Measurements from ENCODE around the gene NECAB3. TPM values are rescaled to one million over a fixed set of nuclear protein-coding genes. Genes with fewer than 3 reads are reported as not detected.
A peak's percentile ranks its signal among the peaks of the same experiment; 100 is the strongest.

Gene NECAB3, protein sequence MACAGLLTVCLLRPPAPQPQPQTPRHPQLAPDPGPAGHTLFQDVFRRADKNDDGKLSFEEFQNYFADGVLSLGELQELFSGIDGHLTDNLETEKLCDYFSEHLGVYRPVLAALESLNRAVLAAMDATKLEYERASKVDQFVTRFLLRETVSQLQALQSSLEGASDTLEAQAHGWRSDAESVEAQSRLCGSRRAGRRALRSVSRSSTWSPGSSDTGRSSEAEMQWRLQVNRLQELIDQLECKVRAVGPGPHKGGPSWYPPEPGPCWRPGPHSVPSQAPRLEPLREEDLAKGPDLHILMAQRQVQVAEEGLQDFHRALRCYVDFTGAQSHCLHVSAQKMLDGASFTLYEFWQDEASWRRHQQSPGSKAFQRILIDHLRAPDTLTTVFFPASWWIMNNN
- 14.7 and 27.1 TPM in 2 replicates for total RNA-seq

- Histone ChIP-seq H4K20me1 (ENCODE audit: insufficient read depth, low read length) (peaks cover 9% of the 10 kb centered on the region), H3K4me1 (ENCODE audit: insufficient read depth, low read length) (peaks cover 26% of the 10 kb centered on the region), H3K9me3 (ENCODE audit: low read depth, low read length) (no peaks in the 10 kb centered on the region), H3K36me3 (ENCODE audit: insufficient read depth, low read length) (peaks cover 19% of the 10 kb centered on the region), H3K79me2 (ENCODE audit: insufficient read depth, low read length) (peaks cover 5% of the 10 kb centered on the region), H3K4me3 (ENCODE audit: insufficient read depth, low read length) (peak within 1 kb of the TSS; percentile 74), H3K27ac (ENCODE audit: low read depth, low read length) (peak within 1 kb of the TSS; percentile 70), H3K4me2 (ENCODE audit: insufficient read depth, low read length) (peak within 1 kb of the TSS; percentile 92), H2AFZ (ENCODE audit: low read length) (peak within 1 kb of the TSS; percentile 92), H3K27me3 (ENCODE audit: insufficient read depth, low read length) (no peaks in the 10 kb centered on the region)
- peak; percentile 99 for DNase-seq (ENCODE audit: insufficient read length, low spot score, missing footprints)
- TF ChIP-seq CTCF (IDR thresholded peaks at IDR 0.05; ENCODE audit: extremely low read depth, low read depth, low read length) = no peak
These were observed at the start of gene NECAB3 for GRCh38 chr20:33674294-33675135. TSS of gene NECAB3 (minus strand) at chr20:33674428. CDS start at chr20:33674352, 76 bp downstream.

DNA sequence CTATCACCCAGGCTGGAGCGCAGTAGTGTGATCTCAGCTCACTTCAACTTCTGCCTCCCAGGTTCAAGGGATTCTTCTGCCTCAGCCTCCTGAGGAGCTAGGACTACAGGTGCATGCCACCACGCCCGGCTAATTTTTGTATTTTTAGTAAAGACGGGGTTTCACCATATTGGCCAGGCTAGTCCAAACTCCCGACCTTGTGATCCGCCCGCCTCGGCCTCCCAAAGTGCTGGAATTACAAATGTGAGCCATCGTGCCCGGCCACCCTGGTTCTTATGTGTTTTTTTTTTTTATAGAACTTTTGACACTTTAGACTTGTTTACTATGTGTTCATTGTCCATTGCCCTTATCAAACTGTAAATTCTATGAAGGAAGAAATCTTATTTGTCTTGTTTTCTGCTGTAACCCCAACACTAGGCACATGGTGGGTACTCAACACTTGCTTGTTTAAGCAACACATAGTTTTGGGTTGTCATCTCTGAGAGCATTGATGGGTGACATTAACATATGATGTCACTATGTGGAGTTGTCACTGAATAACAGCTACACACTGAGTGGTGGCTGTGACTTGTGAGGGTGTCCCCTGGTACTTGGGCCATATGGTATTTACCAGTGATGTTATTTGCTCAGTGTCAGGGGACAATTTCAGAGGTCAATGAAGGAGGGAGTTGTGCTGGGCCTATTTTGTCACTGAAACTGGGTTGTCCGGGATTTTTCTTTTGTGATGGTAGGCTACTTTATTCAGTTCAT lies 47.3 kb upstream of the NECAB3 start:
- no peaks in the 10 kb centered on the region for H3K9me3 ChIP-seq (ENCODE audit: low read depth, low read length)
- no peak overlapping the region for H2AFZ ChIP-seq (ENCODE audit: low read length)
- DNase-seq (ENCODE audit: insufficient read length, low spot score, missing footprints) = no peak
- peaks cover 7% of the 10 kb centered on the region for H3K79me2 ChIP-seq (ENCODE audit: insufficient read depth, low read length)
- H3K27me3 ChIP-seq (ENCODE audit: insufficient read depth, low read length) = no peaks in the 10 kb centered on the region
- H4K20me1 ChIP-seq (ENCODE audit: insufficient read depth, low read length) = no peaks in the 10 kb centered on the region
- H3K4me1 ChIP-seq (ENCODE audit: insufficient read depth, low read length) = peaks cover 6% of the 10 kb centered on the region
- no peak overlapping the region for H3K4me2 ChIP-seq (ENCODE audit: insufficient read depth, low read length)
- no peak overlapping the region for H3K4me3 ChIP-seq (ENCODE audit: insufficient read depth, low read length)
- no peak overlapping the region for H3K27ac ChIP-seq (ENCODE audit: low read depth, low read length)
- no peaks in the 10 kb centered on the region for H3K36me3 ChIP-seq (ENCODE audit: insufficient read depth, low read length)
- no peak for TF ChIP-seq CTCF (IDR thresholded peaks at IDR 0.05; ENCODE audit: extremely low read depth, low read depth, low read length)

- Histone ChIP-seq H3K4me3 (ENCODE audit: insufficient read depth, low read length) (peak within 1 kb of the TSS; percentile 88), H3K27me3 (ENCODE audit: insufficient read depth, low read length) (no peaks in the 10 kb centered on the region), H3K79me2 (ENCODE audit: insufficient read depth, low read length) (peaks cover 7% of the 10 kb centered on the region), H3K4me1 (ENCODE audit: insufficient read depth, low read length) (peaks cover 6% of the 10 kb centered on the region), H3K4me2 (ENCODE audit: insufficient read depth, low read length) (peak within 1 kb of the TSS; percentile 96), H4K20me1 (ENCODE audit: insufficient read depth, low read length) (no peaks in the 10 kb centered on the region), H3K9me3 (ENCODE audit: low read depth, low read length) (no peaks in the 10 kb centered on the region), H3K27ac (ENCODE audit: low read depth, low read length) (peak within 1 kb of the TSS; percentile 64), H2AFZ (ENCODE audit: low read length) (peak within 1 kb of the TSS; percentile 97), H3K36me3 (ENCODE audit: insufficient read depth, low read length) (no peaks in the 10 kb centered on the region)
- peak; percentile 99 for DNase-seq (ENCODE audit: insufficient read length, low spot score, missing footprints)
- TF ChIP-seq CTCF (IDR thresholded peaks at IDR 0.05; ENCODE audit: extremely low read depth, low read depth, low read length) = no peak
These were observed 45.9 kb upstream of the NECAB3 start, which contains the start of gene PXMP4 for GRCh38 chr20:33719989-33720709. TSS of gene PXMP4 (minus strand) at chr20:33720310. CDS start at chr20:33720207, 103 bp downstream.

Measured in osteoblast (primary cell).